ENCODE measurements around the gene PRR7. TPM values are rescaled to one million over a fixed set of nuclear protein-coding genes. Genes with fewer than 3 reads are reported as not detected.

PRR7 gene
- total RNA-seq, 4 donors from 2014 or later: 1.4 to 4.7 (median 4.2) TPM

- Histone ChIP-seq H3K4me3 (replicated peaks in 1 of 3) (no peak overlapping the region), H3K36me3 (no peaks in the 10 kb centered on the region), H3K27ac (no peak overlapping the region), H3K27me3 (no peaks in the 10 kb centered on the region), H3K4me1 (peaks cover 0 to 7% of the 10 kb centered on the region in 2 donors), H3K9me3 (no peaks in the 10 kb centered on the region)
- TF ChIP-seq CTCF (IDR thresholded peaks at IDR 0.05) (no peak), POLR2A (IDR thresholded peaks at IDR 0.05) (no peak)
- intact Hi-C loops (cut with DNase I): loop anchor here (5.0 to 10.0 kb wide), 3 partner anchors 111 to 388 kb away; no protein-coding TSS in a partner anchor
- no peak for DNase-seq
- WGBS, 2 donors: 78 to 83% methylated on average over 12 to 16 of the region's 16 CpGs
Observed at GRCh38 chr5:177502886-177503285, 56.3 kb downstream of the PRR7 start.

DNA sequence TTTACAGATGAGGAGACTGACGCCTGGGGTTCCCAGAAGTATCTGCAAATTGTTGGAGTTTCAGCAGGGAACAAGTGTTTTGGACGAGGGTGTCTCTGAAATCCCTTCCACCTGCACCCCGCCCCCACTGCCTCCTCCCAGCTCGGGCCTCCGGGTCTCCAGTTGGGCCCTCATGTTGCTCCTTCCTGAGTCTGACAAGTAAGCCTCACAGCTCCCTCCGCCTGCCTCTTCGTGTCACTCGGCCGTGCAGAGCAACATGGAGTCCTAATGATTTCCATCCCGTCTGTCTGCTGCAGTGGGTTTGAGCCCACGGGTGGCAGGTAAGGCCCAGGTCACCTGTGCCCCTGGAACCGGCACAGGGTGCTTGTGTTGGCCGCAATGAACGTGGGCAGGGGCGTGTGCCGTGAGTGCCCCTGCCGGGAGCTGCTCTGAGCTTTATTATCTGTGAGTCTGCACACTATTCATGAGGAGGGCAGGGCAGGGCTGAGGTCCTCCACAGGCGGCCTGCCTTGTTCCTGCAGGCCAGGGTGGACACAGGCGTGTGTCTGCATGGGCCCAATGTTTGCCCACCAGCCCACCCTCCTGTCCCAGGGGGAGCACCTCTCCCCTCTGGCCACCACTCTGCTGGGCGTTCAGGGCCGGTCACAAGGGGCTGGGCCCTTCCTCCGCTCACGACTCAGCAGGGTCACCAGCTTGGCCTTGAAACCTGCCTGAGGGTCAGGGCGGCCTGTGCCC, 56.9 kb downstream of the PRR7 start:
- no peaks in the 10 kb centered on the region for H3K27me3 ChIP-seq
- intact Hi-C loops (cut with DNase I): loop anchor here (5.0 to 10.0 kb wide), 3 partner anchors 111 to 389 kb away; no protein-coding TSS in a partner anchor
- TF ChIP-seq CTCF (IDR thresholded peaks at IDR 0.05) (no peak), POLR2A (IDR thresholded peaks at IDR 0.05) (no peak)
- H3K36me3 ChIP-seq: no peaks in the 10 kb centered on the region
- WGBS, 2 donors: 81 to 92% methylated on average over 14 to 17 of the region's 24 CpGs
- no peaks in the 10 kb centered on the region for H3K9me3 ChIP-seq
- H3K4me1 ChIP-seq: peaks cover 0 to under 1% of the 10 kb centered on the region in 2 donors
- no peak overlapping the region for H3K27ac ChIP-seq
- DNase-seq: no peak
- H3K4me3 ChIP-seq (replicated peaks in 1 of 3): no peak overlapping the region

DNA sequence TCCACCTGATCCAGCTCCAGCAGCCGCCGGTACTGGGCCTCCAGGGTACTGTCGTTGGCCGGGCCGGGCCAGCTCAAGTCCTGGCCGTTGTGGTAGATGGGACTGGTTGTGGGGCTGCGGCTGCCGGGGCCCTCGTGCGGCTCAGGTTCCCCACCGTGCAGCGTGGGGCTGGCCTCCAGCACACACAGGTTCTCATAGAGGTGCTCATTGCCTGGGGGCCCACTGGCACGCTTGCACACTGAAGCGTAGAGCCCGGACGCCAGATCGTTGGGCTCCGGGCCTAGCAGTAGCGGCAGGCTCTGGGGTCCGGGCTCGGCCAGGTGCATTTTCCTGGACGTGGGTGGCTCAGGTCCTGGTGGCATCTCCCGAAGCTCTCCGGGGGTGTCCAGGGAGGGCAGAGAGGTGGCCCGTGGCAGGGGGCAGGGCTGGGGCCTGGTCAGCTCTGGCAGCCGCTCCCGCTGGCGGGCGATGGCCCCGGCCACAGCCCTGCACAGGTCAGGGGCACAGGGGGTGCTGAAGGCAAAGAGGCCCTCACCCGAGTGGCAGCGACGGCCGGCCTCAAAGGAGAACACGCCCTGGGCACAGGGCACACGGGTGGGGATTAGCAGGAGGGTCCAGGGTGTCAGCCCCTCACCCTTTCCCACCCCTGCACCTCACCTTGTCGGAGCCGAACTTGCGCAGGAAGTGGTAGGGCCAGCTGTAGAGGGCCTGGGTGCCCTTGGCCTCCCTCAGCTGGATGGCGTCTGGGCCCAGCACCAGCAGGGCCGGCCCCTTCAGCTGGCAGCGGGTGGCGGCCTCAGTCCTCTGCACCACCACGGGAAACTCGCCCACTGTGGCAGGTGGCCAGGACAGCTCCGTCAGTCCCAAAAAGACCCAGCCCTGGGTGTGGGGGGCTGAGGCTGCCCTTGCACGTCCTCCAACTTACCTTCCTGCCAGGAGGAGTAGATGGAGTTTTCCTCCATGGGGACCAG, 57.8 kb downstream of the PRR7 start:
- no peaks in the 10 kb centered on the region for H3K4me1 ChIP-seq
- TF ChIP-seq CTCF (IDR thresholded peaks at IDR 0.05): no peak
- no peak for TF ChIP-seq POLR2A (IDR thresholded peaks at IDR 0.05)
- no peaks in the 10 kb centered on the region for H3K36me3 ChIP-seq
- DNase-seq: no peak
- 91 to 92% methylated on average over 8 to 18 of the region's 47 CpGs for WGBS, 2 donors
- H3K9me3 ChIP-seq: no peaks in the 10 kb centered on the region
- no peaks in the 10 kb centered on the region for H3K27me3 ChIP-seq
- intact Hi-C loops (cut with DNase I): loop anchor here (5.0 to 10.0 kb wide), 3 partner anchors 112 to 390 kb away; no protein-coding TSS in a partner anchor
- no peak overlapping the region for H3K4me3 ChIP-seq (replicated peaks in 1 of 3)
- no peak overlapping the region for H3K27ac ChIP-seq

DNA sequence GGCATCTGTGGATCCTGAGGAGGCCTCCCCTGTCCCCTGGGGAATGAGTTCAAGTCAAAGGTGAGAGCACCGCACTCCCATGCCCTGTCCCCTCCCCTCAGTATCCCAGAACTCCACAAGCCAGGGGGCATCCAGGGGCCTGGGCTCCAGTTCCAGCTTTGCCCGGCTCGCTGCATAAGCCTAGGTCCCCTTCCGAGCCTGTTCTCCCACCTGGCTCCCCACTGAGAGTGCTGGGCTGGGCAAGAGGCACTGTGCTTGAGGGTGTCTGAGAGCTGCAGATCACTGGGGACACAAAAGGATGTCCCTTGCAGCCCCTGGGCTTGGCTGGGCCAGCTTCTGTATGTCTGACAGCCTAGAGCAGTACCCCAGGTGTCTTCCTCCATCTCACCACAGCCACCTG, 58.5 kb downstream of the PRR7 start:
- DNase-seq: no peak

More for the DNA sequence above, 58.5 kb downstream of the PRR7 start:
- intact Hi-C loops (cut with DNase I): loop anchor here (10.0 kb wide), 1 partner anchor 390 kb away; no protein-coding TSS in a partner anchor
- Histone ChIP-seq H3K27ac (no peak overlapping the region), H3K27me3 (no peaks in the 10 kb centered on the region), H3K9me3 (no peaks in the 10 kb centered on the region), H3K4me1 (no peaks in the 10 kb centered on the region), H3K4me3 (replicated peaks in 1 of 3) (no peak overlapping the region), H3K36me3 (no peaks in the 10 kb centered on the region)
- TF ChIP-seq CTCF (IDR thresholded peaks at IDR 0.05): no peak
- TF ChIP-seq POLR2A (IDR thresholded peaks at IDR 0.05): no peak
- 100% methylated on average over 3 of the region's 4 CpGs; no CpG with 5 or more reads in 1 of the 2 donors for WGBS, 2 donors

Other genes starting within 250 kb of the PRR7 start
- 10 to 100 TPM; 18.7 to 53.3 (median 26.3) TPM for gene RAB24, start 143.1 kb upstream of the PRR7 start, total RNA-seq
- gene PRELID1, start 143.0 kb upstream of the PRR7 start, total RNA-seq: 10 to 100 TPM; 52.8 to 83.2 (median 57.9) TPM
- gene MXD3, start 134.9 kb upstream of the PRR7 start, total RNA-seq: 10 to 100 TPM in 1 of 4 donors, 1 to 10 TPM in 3; 2.0 to 11.7 (median 7.8) TPM
- gene LMAN2, start 95.1 kb upstream of the PRR7 start, total RNA-seq: 100 to 1,000 TPM; 309 to 465 (median 383) TPM
- gene RGS14, start 88.9 kb upstream of the PRR7 start, total RNA-seq: 10 to 100 TPM; 22.9 to 42.7 (median 26.7) TPM
- not detected for gene SLC34A1, start 62.4 kb upstream of the PRR7 start, total RNA-seq
- not detected for gene PFN3, start 46.2 kb upstream of the PRR7 start, total RNA-seq
- gene F12, start 37.2 kb upstream of the PRR7 start, total RNA-seq: 1 to 10 TPM in 2 of 4 donors, under 1 TPM in 1, not detected in 1; 0.42 to 2.6 (median 1.1) TPM
- 10 to 100 TPM; 14.0 to 27.8 (median 18.8) TPM for gene GRK6, start 20.1 kb upstream of the PRR7 start, total RNA-seq
- 10 to 100 TPM; 61.4 to 98.8 (median 68.0) TPM for gene DBN1, start 26.8 kb downstream of the PRR7 start, total RNA-seq
- gene PDLIM7, start 50.8 kb downstream of the PRR7 start, total RNA-seq: 10 to 100 TPM; 23.2 to 52.4 (median 34.8) TPM
- 1 to 10 TPM; 2.0 to 5.9 (median 3.5) TPM for gene DOK3, start 63.0 kb downstream of the PRR7 start, total RNA-seq
- 100 to 1,000 TPM; 119 to 170 (median 145) TPM for gene DDX41, start 70.1 kb downstream of the PRR7 start, total RNA-seq
- 10 to 100 TPM; 38.0 to 54.7 (median 46.6) TPM for gene FAM193B, start 107.7 kb downstream of the PRR7 start, total RNA-seq
- 100 to 1,000 TPM in 2 of 4 donors, 10 to 100 TPM in 2; 86.9 to 162 (median 115) TPM for gene TMED9, start 145.4 kb downstream of the PRR7 start, total RNA-seq
- gene B4GALT7, start 153.3 kb downstream of the PRR7 start, total RNA-seq: 10 to 100 TPM; 27.9 to 47.2 (median 38.9) TPM

All from thyroid gland (tissue), 4 donors.